Measurements from ENCODE around the gene CPA1.

DNA sequence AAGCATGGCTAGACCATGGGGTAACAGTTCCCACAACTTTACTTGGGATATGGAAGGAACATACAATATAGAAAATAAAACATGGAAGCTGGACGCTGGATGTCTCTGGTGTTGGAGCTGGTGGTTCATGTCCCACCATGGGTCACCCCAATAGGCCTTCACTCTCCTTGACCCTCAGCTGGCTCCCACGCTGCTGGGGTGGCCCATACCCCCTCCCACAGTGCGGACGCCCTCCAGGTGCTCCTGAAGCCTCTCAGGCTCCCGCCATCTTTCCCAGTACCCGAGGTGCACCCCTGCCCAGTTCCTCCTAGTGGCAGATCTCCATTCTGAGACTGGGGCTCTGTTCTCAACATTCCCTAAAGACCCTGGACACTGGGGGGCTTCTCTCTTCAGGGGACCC is 5.8 kb upstream of the CPA1 start:
- TF ChIP-seq CTCF (IDR thresholded peaks at IDR 0.05; ENCODE audit: insufficient read depth, low read length) (no peak), POLR2AphosphoS5 (IDR thresholded peaks at IDR 0.05; ENCODE audit: low read depth) (no peak)
- TF ChIP-seq, protein P1, sequence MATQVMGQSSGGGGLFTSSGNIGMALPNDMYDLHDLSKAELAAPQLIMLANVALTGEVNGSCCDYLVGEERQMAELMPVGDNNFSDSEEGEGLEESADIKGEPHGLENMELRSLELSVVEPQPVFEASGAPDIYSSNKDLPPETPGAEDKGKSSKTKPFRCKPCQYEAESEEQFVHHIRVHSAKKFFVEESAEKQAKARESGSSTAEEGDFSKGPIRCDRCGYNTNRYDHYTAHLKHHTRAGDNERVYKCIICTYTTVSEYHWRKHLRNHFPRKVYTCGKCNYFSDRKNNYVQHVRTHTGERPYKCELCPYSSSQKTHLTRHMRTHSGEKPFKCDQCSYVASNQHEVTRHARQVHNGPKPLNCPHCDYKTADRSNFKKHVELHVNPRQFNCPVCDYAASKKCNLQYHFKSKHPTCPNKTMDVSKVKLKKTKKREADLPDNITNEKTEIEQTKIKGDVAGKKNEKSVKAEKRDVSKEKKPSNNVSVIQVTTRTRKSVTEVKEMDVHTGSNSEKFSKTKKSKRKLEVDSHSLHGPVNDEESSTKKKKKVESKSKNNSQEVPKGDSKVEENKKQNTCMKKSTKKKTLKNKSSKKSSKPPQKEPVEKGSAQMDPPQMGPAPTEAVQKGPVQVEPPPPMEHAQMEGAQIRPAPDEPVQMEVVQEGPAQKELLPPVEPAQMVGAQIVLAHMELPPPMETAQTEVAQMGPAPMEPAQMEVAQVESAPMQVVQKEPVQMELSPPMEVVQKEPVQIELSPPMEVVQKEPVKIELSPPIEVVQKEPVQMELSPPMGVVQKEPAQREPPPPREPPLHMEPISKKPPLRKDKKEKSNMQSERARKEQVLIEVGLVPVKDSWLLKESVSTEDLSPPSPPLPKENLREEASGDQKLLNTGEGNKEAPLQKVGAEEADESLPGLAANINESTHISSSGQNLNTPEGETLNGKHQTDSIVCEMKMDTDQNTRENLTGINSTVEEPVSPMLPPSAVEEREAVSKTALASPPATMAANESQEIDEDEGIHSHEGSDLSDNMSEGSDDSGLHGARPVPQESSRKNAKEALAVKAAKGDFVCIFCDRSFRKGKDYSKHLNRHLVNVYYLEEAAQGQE (IDR thresholded peaks at IDR 0.05; ENCODE audit: insufficient replicate concordance, low read depth) = no peak

All from HL-60 (cell line).